DOHH2 (cell line): ENCODE results near the gene LRP2.
"Not testable (repeated sequence)": the region's sequence is repeated elsewhere in the genome, so short reads cannot be mapped to it uniquely, and the experiment has no call there.

Experiments
- H3F3A ChIP-seq: fragments of 200-600 bp; sonication (generic), shearing (Covaris generic); 2 replicates; pipeline ENCODE4 v1.6.0; 2016; ENCODE audit warnings: antibody characterized with exemption, mild to moderate bottlenecking; ENCODE audit not compliant: control insufficient read depth, insufficient read depth
- H3K27ac ChIP-seq: fragments of 200-600 bp; sonication (generic); 2 replicates; pipeline ENCODE4 v1.5.1; 2014; ENCODE audit warnings: low read depth, mild to moderate bottlenecking, low read length, moderate library complexity
- H3K27me3 ChIP-seq: fragments of 200-600 bp; sonication (generic); 2 replicates; pipeline ENCODE4 v1.6.1; 2014; ENCODE audit warnings: mild to moderate bottlenecking, low read length, mixed read lengths; ENCODE audit not compliant: control insufficient read depth
- H3K36me3 ChIP-seq: fragments of 200-600 bp; sonication (generic); 2 replicates; pipeline ENCODE4 v1.6.1; 2014; ENCODE audit warnings: mild to moderate bottlenecking, low read length, moderate library complexity, mixed read lengths; ENCODE audit not compliant: control insufficient read depth
- H3K4me1 ChIP-seq: fragments of 200-600 bp; sonication (generic); 2 replicates; pipeline ENCODE4 v1.6.1; 2014; ENCODE audit warnings: mild to moderate bottlenecking, low read length, mixed read lengths; ENCODE audit not compliant: control insufficient read depth
- H3K4me2 ChIP-seq: fragments of 200-600 bp; sonication (generic); 2 replicates; pipeline ENCODE4 v1.6.0; 2014; ENCODE audit warnings: mild to moderate bottlenecking, low read length, moderate library complexity
- H3K4me3 ChIP-seq: fragments of 200-600 bp; sonication (generic); 2 replicates; pipeline ENCODE4 v1.5.1; 2014; ENCODE audit warnings: mild to moderate bottlenecking, low read length, mixed read lengths
- H3K79me2 ChIP-seq: fragments of 200-600 bp; sonication (generic); 2 replicates; pipeline ENCODE4 v1.6.1; 2014; ENCODE audit warnings: mild to moderate bottlenecking, low read length, mixed read lengths; ENCODE audit not compliant: control insufficient read depth
- H3K9me2 ChIP-seq: fragments of 200-600 bp; sonication (generic); replicated peaks from 2 replicates; pipeline ENCODE4 v1.6.1; 2014; ENCODE audit warnings: mild to moderate bottlenecking, low read length, mixed read lengths; ENCODE audit not compliant: control insufficient read depth
- H3K9me3 ChIP-seq: fragments of 200-600 bp; sonication (generic); 2 replicates; pipeline ENCODE4 v1.6.1; 2014; ENCODE audit warnings: antibody characterized with exemption, low read length, mixed read lengths; ENCODE audit not compliant: control insufficient read depth, insufficient read depth
- H4K20me1 ChIP-seq: fragments of 200-600 bp; sonication (generic); 2 replicates; pipeline ENCODE4 v1.6.0; 2014; ENCODE audit warnings: low read depth, mild to moderate bottlenecking, antibody characterized with exemption, low read length, moderate library complexity; ENCODE audit not compliant: control insufficient read depth, insufficient read depth
- EZH2phosphoT487 ChIP-seq: fragments of 200-600 bp; sonication (generic); IDR thresholded peaks from 2 replicates; pipeline ENCODE4 v1.6.1; 2017; ENCODE audit warnings: borderline replicate concordance, mild to moderate bottlenecking, antibody characterized with exemption, low read length, moderate library complexity, mixed read lengths
- TF ChIP-seq, protein P1 (sequence below): fragments of 200-600 bp; sonication (generic); IDR thresholded peaks from one replicate; pipeline ENCODE4 v1.5.1; 2014; ENCODE audit warnings: antibody characterized with exemption, mild to moderate bottlenecking, low read depth, low read length; ENCODE audit not compliant: poor library complexity, severe bottlenecking

The LRP2 gene

GRCh38 chr2:169315357-169315756 is 47.0 kb downstream of the LRP2 start:
- no peaks in the 10 kb centered on the region for H3K4me1 ChIP-seq
- H3K36me3 ChIP-seq: no peaks in the 10 kb centered on the region
- H4K20me1 ChIP-seq: no peaks in the 10 kb centered on the region
- no peaks in the 10 kb centered on the region for H3K9me3 ChIP-seq
- no peak overlapping the region for H3K4me3 ChIP-seq
- H3K27me3 ChIP-seq: no peaks in the 10 kb centered on the region
- H3F3A ChIP-seq: no peaks in the 10 kb centered on the region
- H3K4me2 ChIP-seq: no peak overlapping the region
- no peak overlapping the region for H3K27ac ChIP-seq
- H3K79me2 ChIP-seq: no peaks in the 10 kb centered on the region
- no peaks in the 10 kb centered on the region for H3K9me2 ChIP-seq
- no peak for TF ChIP-seq EZH2phosphoT487
- TF ChIP-seq, protein P1, sequence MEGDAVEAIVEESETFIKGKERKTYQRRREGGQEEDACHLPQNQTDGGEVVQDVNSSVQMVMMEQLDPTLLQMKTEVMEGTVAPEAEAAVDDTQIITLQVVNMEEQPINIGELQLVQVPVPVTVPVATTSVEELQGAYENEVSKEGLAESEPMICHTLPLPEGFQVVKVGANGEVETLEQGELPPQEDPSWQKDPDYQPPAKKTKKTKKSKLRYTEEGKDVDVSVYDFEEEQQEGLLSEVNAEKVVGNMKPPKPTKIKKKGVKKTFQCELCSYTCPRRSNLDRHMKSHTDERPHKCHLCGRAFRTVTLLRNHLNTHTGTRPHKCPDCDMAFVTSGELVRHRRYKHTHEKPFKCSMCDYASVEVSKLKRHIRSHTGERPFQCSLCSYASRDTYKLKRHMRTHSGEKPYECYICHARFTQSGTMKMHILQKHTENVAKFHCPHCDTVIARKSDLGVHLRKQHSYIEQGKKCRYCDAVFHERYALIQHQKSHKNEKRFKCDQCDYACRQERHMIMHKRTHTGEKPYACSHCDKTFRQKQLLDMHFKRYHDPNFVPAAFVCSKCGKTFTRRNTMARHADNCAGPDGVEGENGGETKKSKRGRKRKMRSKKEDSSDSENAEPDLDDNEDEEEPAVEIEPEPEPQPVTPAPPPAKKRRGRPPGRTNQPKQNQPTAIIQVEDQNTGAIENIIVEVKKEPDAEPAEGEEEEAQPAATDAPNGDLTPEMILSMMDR: no peak

DNA sequence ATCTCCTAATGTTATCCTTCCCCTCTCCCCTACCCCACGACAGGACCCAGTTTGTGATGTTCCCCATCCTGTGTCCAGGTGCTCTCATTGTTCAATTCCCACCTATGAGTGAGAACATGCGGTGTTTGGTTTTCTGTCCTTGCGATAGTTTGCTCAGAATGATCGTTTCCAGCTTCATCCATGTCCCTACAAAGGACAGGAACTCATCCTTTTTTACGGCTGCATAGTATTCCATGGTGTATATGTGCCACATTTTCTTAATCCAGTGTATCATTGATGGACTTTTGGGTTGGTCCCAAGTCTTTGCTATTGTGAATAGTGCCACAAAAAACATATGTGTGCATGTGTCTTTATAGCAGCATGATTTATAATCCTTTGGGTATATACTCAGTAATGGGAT is 54.0 kb downstream of the LRP2 start:
- not testable (repeated sequence) for H3K27me3 ChIP-seq, H3K4me3 ChIP-seq, H3K36me3 ChIP-seq, H3K4me1 ChIP-seq, H3K9me3 ChIP-seq, H4K20me1 ChIP-seq, H3K4me2 ChIP-seq, H3K79me2 ChIP-seq, H3F3A ChIP-seq, H3K27ac ChIP-seq, H3K9me2 ChIP-seq

- H3K9me3 ChIP-seq, H3K4me3 ChIP-seq, H3K4me2 ChIP-seq, H3K9me2 ChIP-seq, H3K36me3 ChIP-seq, H3K79me2 ChIP-seq, H4K20me1 ChIP-seq, H3K4me1 ChIP-seq, H3K27me3 ChIP-seq, H3K27ac ChIP-seq, H3F3A ChIP-seq: not testable (repeated sequence)
Measured at GRCh38 chr2:169304689-169305088, 57.6 kb downstream of the LRP2 start.

DNA sequence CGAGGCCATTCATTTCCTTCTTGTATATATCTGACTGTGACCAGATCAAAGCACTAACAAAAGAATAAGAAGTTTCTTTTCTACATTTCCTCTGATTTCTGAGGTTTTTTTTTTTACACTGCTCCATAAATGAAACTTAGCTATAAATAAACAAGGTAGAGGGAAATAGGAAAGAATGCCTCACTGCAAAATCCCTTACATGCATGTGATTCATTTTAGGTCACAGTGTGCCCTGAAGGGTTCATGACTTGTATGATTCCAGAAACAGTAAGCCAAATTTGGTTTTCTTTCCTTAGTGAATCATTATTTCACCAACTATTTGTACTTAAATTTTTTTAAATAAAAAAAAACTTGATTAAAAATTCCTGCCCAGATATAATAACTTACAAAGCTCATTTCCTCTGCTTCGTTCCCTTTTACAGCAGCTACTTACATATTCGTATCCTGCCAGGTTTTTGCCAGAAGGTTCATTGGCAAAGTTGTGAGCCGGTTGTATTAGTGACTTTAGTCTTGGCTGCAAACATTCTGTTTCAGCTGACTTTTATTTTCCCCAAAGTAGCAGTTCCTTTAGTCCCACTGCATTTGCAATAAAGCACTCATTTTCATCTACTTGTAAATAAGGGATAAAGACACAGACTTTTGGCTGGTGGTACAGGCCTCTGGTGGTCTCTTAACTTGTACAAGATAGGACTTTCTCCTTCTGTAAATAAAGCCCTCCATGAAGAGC is 58.6 kb downstream of the LRP2 start:
- TF ChIP-seq, protein P1: no peak
- Histone ChIP-seq H3K27me3 (no peaks in the 10 kb centered on the region), H3K4me2 (no peak overlapping the region)

More for the DNA sequence above, 58.6 kb downstream of the LRP2 start:
- Histone ChIP-seq H3K27ac (no peak overlapping the region), H3K9me2 (no peaks in the 10 kb centered on the region), H4K20me1 (no peaks in the 10 kb centered on the region), H3F3A (no peaks in the 10 kb centered on the region), H3K79me2 (no peaks in the 10 kb centered on the region), H3K4me1 (no peaks in the 10 kb centered on the region), H3K9me3 (no peaks in the 10 kb centered on the region), H3K4me3 (no peak overlapping the region), H3K36me3 (no peaks in the 10 kb centered on the region)
